Esophagus muscularis mucosa (tissue), 4 donors: ENCODE results near the gene INPP5F.

ENCODE experiments used
- EP300 ChIP-seq: sonication (generic); formaldehyde crosslinking; IDR thresholded peaks from one replicate; pipeline ENCODE4 v1.6.1; 2017; ENCODE audit warnings: antibody characterized with exemption
- POLR2A ChIP-seq: fragments of 450-650 bp; IDR thresholded peaks from one replicate; pipeline ENCODE4 v1.6.1; 2017; ENCODE audit warnings: antibody characterized with exemption, moderate library complexity, mild to moderate bottlenecking, low read depth
- POLR2AphosphoS5 ChIP-seq, 2 donors: sonication (generic); formaldehyde crosslinking; IDR thresholded peaks; one replicate each; pipeline ENCODE4 v1.6.1; 2017; ENCODE audit warnings: antibody characterized with exemption in 2 of 2
- TF ChIP-seq, protein P1 (sequence below), 3 experiments: fragments of 200-600 bp in 2 of 3; fragments of 450-650 bp in 1 of 3; sonication (generic) in 2 of 3; IDR thresholded peaks; one replicate each; pipeline ENCODE4 v1.5.1; 2017 to 2019; ENCODE audit warnings: antibody characterized with exemption in 3 of 3, mild to moderate bottlenecking in 2 of 3, moderate library complexity in 1 of 3

DNA sequence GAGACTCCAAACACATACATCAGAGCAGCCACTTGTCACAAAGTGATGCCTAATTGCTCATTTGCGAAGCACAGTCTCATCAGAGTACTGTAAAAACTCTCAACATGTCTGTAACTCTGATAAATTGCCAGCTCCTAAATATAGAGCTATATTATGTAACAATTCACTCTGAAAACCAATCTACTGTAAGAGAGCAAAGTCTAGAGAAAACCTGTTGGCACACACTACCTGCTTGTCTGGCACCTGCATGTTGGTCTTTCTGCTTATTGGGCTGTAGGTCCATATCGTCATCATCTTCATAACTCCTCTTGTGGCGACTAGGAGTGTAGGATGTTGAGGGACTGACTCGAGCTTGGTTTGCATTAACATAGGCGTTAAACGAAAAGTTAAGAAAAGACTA, 127.0 kb downstream of the INPP5F start:
- TF ChIP-seq, protein P1, sequence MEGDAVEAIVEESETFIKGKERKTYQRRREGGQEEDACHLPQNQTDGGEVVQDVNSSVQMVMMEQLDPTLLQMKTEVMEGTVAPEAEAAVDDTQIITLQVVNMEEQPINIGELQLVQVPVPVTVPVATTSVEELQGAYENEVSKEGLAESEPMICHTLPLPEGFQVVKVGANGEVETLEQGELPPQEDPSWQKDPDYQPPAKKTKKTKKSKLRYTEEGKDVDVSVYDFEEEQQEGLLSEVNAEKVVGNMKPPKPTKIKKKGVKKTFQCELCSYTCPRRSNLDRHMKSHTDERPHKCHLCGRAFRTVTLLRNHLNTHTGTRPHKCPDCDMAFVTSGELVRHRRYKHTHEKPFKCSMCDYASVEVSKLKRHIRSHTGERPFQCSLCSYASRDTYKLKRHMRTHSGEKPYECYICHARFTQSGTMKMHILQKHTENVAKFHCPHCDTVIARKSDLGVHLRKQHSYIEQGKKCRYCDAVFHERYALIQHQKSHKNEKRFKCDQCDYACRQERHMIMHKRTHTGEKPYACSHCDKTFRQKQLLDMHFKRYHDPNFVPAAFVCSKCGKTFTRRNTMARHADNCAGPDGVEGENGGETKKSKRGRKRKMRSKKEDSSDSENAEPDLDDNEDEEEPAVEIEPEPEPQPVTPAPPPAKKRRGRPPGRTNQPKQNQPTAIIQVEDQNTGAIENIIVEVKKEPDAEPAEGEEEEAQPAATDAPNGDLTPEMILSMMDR (IDR thresholded peaks at IDR 0.05), result no peak
- TF ChIP-seq POLR2A (no peak), POLR2AphosphoS5 (IDR thresholded peaks at IDR 0.05) (no peak), EP300 (no peak)
